ENCODE results near the gene NCAPH2. TPM values are rescaled to one million over a fixed set of nuclear protein-coding genes. Genes with fewer than 3 reads are reported as not detected.

NCAPH2 gene
- total and polyA plus RNA-seq, 2 of the 13 experiments (the other 11 are each of a cell fraction or from before 2014, with no cell fraction given) = 28.1 to 64.4 TPM

- TF ChIP-seq ESRRA (CRISPR knock-in tag; IDR thresholded peaks at IDR 0.05; ENCODE audit: low read depth) (no peak), ZBTB20 (CRISPR knock-in tag; IDR thresholded peaks at IDR 0.05; ENCODE audit: borderline replicate concordance, low read depth) (no peak; the same call in 1 of the 2 replicates), MTF1 (CRISPR knock-in tag; IDR thresholded peaks at IDR 0.05) (no peak), ZNF225 (CRISPR knock-in tag; IDR thresholded peaks at IDR 0.05) (no peak), SMAD3 (CRISPR knock-in tag; IDR thresholded peaks at IDR 0.05) (peak; percentile 39; the same call in 1 of the 2 replicates), ZBTB1 (CRISPR knock-in tag; IDR thresholded peaks at IDR 0.05; ENCODE audit: borderline replicate concordance) (no peak), IKZF5 (CRISPR knock-in tag; IDR thresholded peaks at IDR 0.05) (peak; percentile 38; the same call in 1 of the 2 replicates), HCFC1 (IDR thresholded peaks at IDR 0.05; ENCODE audit: low read depth, low read length) (no peak), PRDM15 (CRISPR knock-in tag; IDR thresholded peaks at IDR 0.05) (no peak), PHF21A (CRISPR knock-in tag; IDR thresholded peaks at IDR 0.05) (peak; percentile 45; the same call in 1 of the 2 replicates), ZNF850 (CRISPR knock-in tag; conservative IDR thresholded peaks at IDR 0.05) (0 out of 2 replicates have a peak, but pooled peaks have one; percentile 52), ZNF318 (CRISPR knock-in tag; IDR thresholded peaks at IDR 0.05) (peak; percentile 98; the same call in 1 of the 2 replicates), ZNF460 (CRISPR knock-in tag; IDR thresholded peaks at IDR 0.05; ENCODE audit: borderline replicate concordance) (no peak), ZNF691 (CRISPR knock-in tag; IDR thresholded peaks at IDR 0.05; ENCODE audit: borderline replicate concordance, low read depth) (0 out of 2 replicates have a peak, but pooled peaks have one; percentile 25)
Observed at GRCh38 chr22:50485221-50486131, 22.5 kb upstream of the NCAPH2 start (continued).

Data from HepG2 (cell line).